Breast epithelium (tissue), 4 donors: ENCODE measurements around the gene ZNF205. TPM values are rescaled to one million over a fixed set of nuclear protein-coding genes. Genes with fewer than 3 reads are reported as not detected.
A peak's percentile ranks its signal among the peaks of the same experiment; 100 is the strongest.

ENCODE experiments used
- DNase-seq, 2 donors: peaks; one replicate each; pipeline ENCODE4 v3.0.0-alpha.2; 2019; ENCODE audit warnings: low spot score in 2 of 2
- H3K27ac ChIP-seq, 2 donors: fragments of 200-600 bp; sonication (generic) in 1 of 2; one replicate each; pipeline ENCODE4 v1.5.1; 2016 to 2019; ENCODE audit warnings: mild to moderate bottlenecking in 1 of 2
- H3K27me3 ChIP-seq, 2 donors: fragments of 200-600 bp; sonication (generic) in 1 of 2; one replicate each; pipeline versions ENCODE4 v1.5.1 to v1.6.0; 2017 to 2019; ENCODE audit warnings: control low read depth in 1 of 2, mild to moderate bottlenecking in 1 of 2
- H3K36me3 ChIP-seq: fragments of 200-600 bp; one replicate; pipeline ENCODE4 v1.5.1; 2019
- H3K4me1 ChIP-seq, 2 donors: fragments of 200-600 bp; sonication (generic); one replicate each; pipeline ENCODE4 v1.5.1; 2016 to 2019; ENCODE audit warnings: control low read depth in 1 of 2
- H3K4me3 ChIP-seq, 3 donors: fragments of 200-600 bp; sonication (generic); 1 replicate in 2 of 3; 2 replicates in 1 of 3; pipeline ENCODE4 v1.5.1; 2016 to 2019; ENCODE audit warnings: mild to moderate bottlenecking in 3 of 3, moderate library complexity in 2 of 3
- H3K9me3 ChIP-seq, 2 donors: fragments of 200-600 bp; sonication (generic) in 1 of 2; one replicate each; pipeline ENCODE4 v1.5.1; 2016 to 2019; ENCODE audit warnings: control low read depth in 1 of 2
- POLR2A ChIP-seq: fragments of 450-650 bp; IDR thresholded peaks from one replicate; pipeline ENCODE4 v1.6.1; 2016; ENCODE audit warnings: antibody characterized with exemption, mild to moderate bottlenecking, moderate library complexity
- POLR2AphosphoS5 ChIP-seq, 3 donors: sonication (generic); formaldehyde crosslinking; IDR thresholded peaks; one replicate each; pipeline ENCODE4 v1.6.1; 2017; ENCODE audit warnings: antibody characterized with exemption in 3 of 3
- intact Hi-C: fragments of 100-400 bp; cut with DNase I; formaldehyde crosslinking; loops from one replicate; pipeline ENCODE4 v1.15.1; 2023; ENCODE audit warnings: low total_unique reads
- total RNA-seq, 3 donors: library from RNA; depleted of rRNA; stranded (reverse); fragments of >200 nt; gene quantifications; one replicate each; pipeline ENCODE4 v1.1.0, GENCODE V29; 2016
- TF ChIP-seq, protein P1 (sequence below), 3 donors: fragments of 450-650 bp; IDR thresholded peaks; one replicate each; pipeline ENCODE4 v1.5.1; 2016 to 2017; ENCODE audit warnings: antibody characterized with exemption in 3 of 3, mild to moderate bottlenecking in 3 of 3, moderate library complexity in 3 of 3

ZNF205 gene
- total RNA-seq, 3 donors from 2014 or later = 12.5 to 18.9 (median 13.4) TPM

- no peak for TF ChIP-seq POLR2AphosphoS5 (IDR thresholded peaks at IDR 0.05)
- TF ChIP-seq, protein P1, sequence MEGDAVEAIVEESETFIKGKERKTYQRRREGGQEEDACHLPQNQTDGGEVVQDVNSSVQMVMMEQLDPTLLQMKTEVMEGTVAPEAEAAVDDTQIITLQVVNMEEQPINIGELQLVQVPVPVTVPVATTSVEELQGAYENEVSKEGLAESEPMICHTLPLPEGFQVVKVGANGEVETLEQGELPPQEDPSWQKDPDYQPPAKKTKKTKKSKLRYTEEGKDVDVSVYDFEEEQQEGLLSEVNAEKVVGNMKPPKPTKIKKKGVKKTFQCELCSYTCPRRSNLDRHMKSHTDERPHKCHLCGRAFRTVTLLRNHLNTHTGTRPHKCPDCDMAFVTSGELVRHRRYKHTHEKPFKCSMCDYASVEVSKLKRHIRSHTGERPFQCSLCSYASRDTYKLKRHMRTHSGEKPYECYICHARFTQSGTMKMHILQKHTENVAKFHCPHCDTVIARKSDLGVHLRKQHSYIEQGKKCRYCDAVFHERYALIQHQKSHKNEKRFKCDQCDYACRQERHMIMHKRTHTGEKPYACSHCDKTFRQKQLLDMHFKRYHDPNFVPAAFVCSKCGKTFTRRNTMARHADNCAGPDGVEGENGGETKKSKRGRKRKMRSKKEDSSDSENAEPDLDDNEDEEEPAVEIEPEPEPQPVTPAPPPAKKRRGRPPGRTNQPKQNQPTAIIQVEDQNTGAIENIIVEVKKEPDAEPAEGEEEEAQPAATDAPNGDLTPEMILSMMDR (IDR thresholded peaks at IDR 0.05) = no peak
- no peak for TF ChIP-seq POLR2A
- Histone ChIP-seq H3K36me3 (no peaks in the 10 kb centered on the region), H3K4me3 (no peak overlapping the region), H3K4me1 (peaks cover 0 to 1% of the 10 kb centered on the region in 2 donors), H3K27me3 (no peaks in the 10 kb centered on the region), H3K27ac (no peak overlapping the region), H3K9me3 (no peaks in the 10 kb centered on the region)
- DNase-seq = no peak
- intact Hi-C loops = no loop called here
These were observed 10.7 kb downstream of the ZNF205 start for GRCh38 chr16:3122926-3123570.

DNA sequence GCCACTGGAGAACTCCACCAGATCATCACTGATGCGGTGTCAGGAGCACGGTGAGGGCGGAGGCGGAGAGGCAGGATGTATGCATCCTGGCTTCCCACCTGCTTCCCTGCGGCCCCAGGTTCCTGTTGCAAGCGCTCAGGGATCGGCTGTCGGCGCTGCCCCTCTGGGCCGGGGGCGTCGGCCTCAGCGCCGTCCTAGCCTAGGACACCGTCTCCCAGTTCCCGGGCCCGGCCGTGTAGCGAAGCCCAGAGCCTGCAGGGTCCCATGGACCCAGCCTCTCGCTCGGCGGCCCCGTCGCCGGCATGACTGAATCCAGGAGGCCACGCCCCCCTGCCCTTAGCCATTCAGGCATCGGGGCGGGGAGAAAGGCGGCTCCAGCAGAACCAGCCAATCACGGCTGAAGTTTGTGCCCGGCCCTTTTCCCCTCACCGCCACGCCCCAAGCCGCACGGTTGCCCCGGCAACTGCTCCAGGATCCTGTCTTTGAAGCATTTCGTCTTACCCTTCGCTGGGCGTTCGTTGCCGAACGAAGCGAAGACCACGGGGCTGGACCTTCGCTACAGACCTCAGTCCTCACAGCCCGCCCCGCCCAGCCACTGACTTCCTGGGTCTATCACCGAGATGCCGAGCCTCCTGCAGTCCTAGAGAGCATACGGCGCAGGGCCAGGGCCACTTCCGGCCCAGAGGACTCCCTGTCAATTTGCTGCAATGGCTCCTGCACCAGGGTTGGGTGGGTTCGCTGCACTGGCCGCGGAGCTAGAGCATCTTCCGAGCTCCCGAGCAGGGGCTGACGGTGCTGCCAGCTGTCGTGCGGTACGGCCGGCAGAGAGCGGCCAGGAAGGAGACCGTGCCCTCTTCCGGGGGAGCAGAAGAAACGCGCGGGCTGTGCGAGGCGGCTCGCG is 11.8 kb downstream of the ZNF205 start:
- peak; percentile 93 to 96 for DNase-seq
- no peaks in the 10 kb centered on the region for H3K36me3 ChIP-seq
- peak overlapping the region; percentile 66 to 87 for H3K27ac ChIP-seq
- H3K9me3 ChIP-seq = no peaks in the 10 kb centered on the region
- TF ChIP-seq, protein P1 (IDR thresholded peaks at IDR 0.05) = no peak
- no peak for TF ChIP-seq POLR2A
- peak; percentile 27 to 78 (median 53) for TF ChIP-seq POLR2AphosphoS5 (IDR thresholded peaks at IDR 0.05)
- peaks cover 2 to 13% of the 10 kb centered on the region in 2 donors for H3K4me1 ChIP-seq
- H3K4me3 ChIP-seq = peak overlapping the region; percentile 61 to 81 (median 72)
- no peaks in the 10 kb centered on the region for H3K27me3 ChIP-seq
- intact Hi-C loops = no loop called here

DNA sequence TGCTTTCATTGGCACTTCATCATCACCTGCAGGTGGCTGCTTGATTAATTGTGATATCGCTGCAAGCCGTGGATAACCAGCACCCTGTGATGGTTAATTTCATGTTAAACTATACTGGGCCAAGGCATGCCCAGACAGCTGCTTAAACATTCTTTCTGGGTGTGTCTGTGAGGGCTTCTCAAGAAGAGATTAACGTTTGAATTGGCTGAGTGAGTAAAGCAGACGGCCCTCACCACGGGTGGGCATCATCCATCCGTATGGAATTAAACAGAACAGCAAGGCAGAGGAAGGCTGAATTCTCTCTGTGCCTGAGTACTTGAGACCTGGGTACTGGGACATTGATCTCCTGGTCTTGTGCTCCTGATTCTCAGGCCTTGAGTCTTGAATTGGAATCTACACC is 15.4 kb downstream of the ZNF205 start:
- peaks cover 3 to 14% of the 10 kb centered on the region in 2 donors for H3K4me1 ChIP-seq

GRCh38 chr16:3129137-3130131 is 17.0 kb downstream of the ZNF205 start:
- Histone ChIP-seq H3K27ac (peak overlapping the region; percentile 61 to 75), H3K36me3 (no peaks in the 10 kb centered on the region), H3K27me3 (no peaks in the 10 kb centered on the region), H3K4me3 (peak overlapping the region; percentile 39 to 73 (median 56)), H3K9me3 (no peaks in the 10 kb centered on the region), H3K4me1 (peaks cover 3 to 14% of the 10 kb centered on the region in 2 donors)
- intact Hi-C loops = no loop called here
- DNase-seq = peak in 1 of 2 donors; percentile 69
- TF ChIP-seq POLR2AphosphoS5 (IDR thresholded peaks at IDR 0.05) = no peak
- TF ChIP-seq, protein P1 (IDR thresholded peaks at IDR 0.05) = peak; percentile 76 to 87 (median 86)

More for the DNA sequence above, 15.4 kb downstream of the ZNF205 start:
- TF ChIP-seq, protein P1 (IDR thresholded peaks at IDR 0.05) = no peak
- TF ChIP-seq POLR2AphosphoS5 (IDR thresholded peaks at IDR 0.05) (no peak), POLR2A (no peak)
- Histone ChIP-seq H3K9me3 (no peaks in the 10 kb centered on the region), H3K27me3 (no peaks in the 10 kb centered on the region), H3K4me3 (no peak overlapping the region), H3K27ac (no peak overlapping the region), H3K36me3 (no peaks in the 10 kb centered on the region)
- intact Hi-C loops = no loop called here
- no peak for DNase-seq
